Effector CD4-positive, alpha-beta T cell (primary cell): ENCODE results near the gene RAB44.

ENCODE experiments used
- DNase-seq: peaks from one replicate; pipeline ENCODE4 v3.0.0-alpha.2; 2020

Gene RAB44

DNA sequence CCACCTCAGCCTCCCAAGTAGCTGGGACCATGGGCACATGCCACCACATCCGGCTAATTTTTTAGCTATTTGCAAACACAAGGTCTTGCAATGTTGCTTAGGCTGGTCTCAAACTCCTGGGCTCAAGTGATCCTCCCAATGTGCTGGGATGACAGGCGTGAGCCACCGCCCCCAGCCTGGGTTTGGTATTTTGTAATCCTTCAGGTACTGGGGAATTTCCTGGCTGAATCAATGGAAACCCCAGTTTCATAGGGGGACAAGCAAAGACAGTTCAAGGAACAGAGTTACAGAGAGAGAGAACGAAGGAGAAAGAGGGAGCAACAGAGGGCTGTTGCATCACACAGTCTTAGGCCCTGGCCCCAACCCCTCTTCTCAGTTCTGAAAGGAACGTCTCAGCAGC, 35.7 kb downstream of the RAB44 start:
- no peak for DNase-seq

DNA sequence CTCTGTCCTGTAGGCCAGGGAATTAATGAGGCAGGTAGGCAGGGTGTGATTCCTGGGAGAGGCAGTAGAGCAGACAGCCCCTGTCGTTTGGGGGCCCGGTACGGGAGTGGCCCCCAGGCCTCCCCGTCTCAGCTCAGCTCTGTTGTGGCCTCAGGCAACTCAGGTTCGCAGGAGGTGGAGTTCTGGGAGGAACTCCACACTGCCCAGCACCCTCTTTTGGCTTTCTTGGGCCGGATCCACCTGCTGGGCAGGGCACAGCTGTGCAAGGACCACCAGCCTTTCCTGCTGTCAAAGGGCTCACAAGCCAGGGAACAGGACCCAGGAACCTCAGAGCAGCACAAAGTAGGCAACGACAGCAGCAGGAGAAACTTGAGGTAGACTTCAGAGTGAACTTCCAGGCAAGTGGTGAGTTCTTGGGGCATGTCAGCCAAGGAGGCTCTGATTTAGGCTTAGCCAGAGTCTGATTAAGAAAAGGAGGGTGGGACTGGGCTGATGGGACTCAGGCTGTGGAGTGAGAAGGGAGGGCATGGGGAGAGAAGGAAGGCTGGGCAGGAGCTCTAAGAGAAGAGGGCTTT, 36.9 kb downstream of the RAB44 start:
- DNase-seq = no peak

GRCh38 chr6:36735110-36736071, 37.8 kb downstream of the RAB44 start:
- no peak for DNase-seq

GRCh38 chr6:36737043-36737785, 39.6 kb downstream of the RAB44 start:
- DNase-seq = no peak

GRCh38 chr6:36738108-36738507, 40.5 kb downstream of the RAB44 start:
- DNase-seq = no peak

GRCh38 chr6:36739947-36740817, 42.6 kb downstream of the RAB44 start:
- DNase-seq = no peak

- no peak for DNase-seq
Measured at GRCh38 chr6:36740818-36741179, 43.2 kb downstream of the RAB44 start.

DNA sequence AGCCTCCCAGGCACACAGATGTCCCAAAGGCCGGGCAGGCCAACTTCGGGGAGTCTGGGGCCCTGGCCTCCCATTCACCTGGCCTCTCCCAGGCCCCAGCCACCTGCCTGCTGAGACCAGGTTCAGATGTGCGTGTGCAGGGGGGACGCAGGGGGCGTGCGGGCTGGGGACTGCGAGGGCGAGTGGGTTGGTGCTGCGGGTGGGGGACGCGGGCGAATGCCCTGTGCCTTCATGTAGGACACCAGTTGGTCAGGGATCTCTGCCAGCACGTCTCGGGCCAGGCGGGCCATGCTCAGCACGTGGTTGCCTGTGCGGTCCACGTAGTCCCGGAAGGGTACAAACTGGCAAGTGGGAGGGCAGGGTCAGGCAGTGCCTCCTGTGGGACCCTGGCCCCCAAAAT, 44.5 kb downstream of the RAB44 start:
- no peak for DNase-seq

DNA sequence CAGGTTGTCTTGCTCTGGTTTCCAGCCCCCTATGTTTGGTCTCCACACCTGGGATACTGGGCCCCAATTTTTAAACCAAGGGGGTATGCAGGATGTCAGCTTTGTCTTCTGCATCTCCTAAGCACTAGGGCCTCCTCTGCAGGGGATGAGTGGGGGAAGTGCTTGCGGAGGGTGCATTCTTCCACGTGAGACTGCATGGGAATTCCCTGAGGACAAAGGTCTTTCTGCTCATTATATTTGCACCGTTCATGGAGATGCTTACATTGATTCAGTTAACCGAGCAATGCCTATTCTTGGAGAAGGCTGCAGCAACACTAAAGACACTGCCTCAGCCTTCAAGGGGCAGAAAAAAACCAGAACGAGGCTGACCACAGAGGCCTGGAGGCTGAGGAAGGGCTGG, 45.4 kb downstream of the RAB44 start:
- no peak for DNase-seq

GRCh38 chr6:36743538-36744303, 46.1 kb downstream of the RAB44 start:
- no peak for DNase-seq

- DNase-seq = no peak
Measured at GRCh38 chr6:36744304-36744673, 46.7 kb downstream of the RAB44 start.

GRCh38 chr6:36745283-36745682, 47.7 kb downstream of the RAB44 start:
- DNase-seq = no peak

- no peak for DNase-seq
Measured at GRCh38 chr6:36745836-36746235, 48.2 kb downstream of the RAB44 start.

DNA sequence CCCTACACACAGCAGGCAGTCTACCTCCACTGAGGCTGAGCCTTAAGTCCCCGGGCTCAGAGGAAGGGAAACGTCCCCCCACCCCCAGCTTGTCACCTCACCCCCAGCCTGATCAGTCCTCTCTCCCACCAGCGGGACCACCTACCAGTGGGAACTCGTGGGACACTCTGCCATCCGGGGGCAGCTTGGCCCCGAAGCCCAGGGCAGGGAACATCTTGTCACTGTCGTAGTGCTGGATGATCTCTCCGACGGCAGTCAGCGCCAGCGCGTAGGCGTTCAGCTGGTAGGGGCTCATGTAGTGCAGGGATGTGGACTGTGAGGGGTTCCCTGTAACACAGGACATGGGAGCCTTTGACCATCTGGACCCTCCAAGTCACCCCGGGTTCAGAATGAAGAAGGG, 48.6 kb downstream of the RAB44 start:
- no peak for DNase-seq

GRCh38 chr6:36749829-36750489, 52.3 kb downstream of the RAB44 start:
- DNase-seq = no peak

DNA sequence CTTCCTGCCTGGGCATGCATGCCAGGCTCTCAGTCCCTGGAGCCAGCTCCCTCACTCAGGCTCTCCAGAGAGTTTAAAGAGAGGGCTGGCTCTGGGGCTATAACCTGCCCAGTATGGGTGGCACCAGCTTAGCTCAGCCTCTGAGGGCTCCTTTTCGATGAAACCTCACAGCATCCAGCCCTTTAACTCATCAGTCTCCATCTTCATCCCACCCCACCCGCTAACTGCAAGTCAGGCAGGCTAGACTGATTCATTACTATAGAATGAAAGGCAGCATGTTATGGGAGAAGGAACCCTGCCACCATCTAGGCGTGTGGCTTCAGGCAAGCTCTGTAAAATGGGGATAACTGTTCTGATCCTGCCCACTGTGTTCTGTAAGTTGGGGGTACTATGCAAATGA, 53.5 kb downstream of the RAB44 start:
- no peak for DNase-seq

- no peak for DNase-seq
Measured at GRCh38 chr6:36751833-36752186, 54.2 kb downstream of the RAB44 start.

DNA sequence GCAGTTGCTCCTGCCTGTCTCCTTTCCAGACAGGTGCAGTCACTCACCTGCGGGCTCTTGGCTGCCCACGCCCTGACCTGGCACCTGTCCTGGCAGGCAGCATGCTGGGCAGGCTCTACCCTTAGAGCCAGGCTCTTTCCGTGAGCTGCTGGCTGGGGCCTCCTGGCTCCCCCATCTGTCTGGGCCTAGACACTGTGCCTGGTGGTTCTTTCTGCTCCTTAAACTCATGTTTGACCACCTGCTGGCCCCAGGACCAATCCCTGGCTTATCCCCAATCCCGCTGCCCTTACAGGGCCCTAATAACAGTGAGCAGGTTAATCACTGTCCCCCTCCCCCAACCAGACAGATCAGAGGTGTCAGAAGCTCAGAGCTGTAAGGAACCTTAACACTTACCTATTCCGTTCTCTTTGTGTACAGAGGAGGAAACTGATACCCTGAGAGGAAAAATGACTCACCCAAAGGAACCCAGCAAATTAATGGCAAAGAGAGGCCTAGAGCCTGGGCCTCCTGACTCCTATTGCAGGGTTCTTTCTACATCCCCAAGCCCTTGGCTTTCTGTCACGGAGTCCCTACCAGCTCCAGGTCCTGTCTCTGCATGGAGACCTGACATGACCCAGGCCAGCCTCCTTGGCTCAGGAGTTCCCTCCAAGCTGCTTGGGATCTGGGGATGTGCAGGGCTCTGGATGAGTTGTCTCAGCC, 54.7 kb downstream of the RAB44 start:
- DNase-seq = no peak

DNA sequence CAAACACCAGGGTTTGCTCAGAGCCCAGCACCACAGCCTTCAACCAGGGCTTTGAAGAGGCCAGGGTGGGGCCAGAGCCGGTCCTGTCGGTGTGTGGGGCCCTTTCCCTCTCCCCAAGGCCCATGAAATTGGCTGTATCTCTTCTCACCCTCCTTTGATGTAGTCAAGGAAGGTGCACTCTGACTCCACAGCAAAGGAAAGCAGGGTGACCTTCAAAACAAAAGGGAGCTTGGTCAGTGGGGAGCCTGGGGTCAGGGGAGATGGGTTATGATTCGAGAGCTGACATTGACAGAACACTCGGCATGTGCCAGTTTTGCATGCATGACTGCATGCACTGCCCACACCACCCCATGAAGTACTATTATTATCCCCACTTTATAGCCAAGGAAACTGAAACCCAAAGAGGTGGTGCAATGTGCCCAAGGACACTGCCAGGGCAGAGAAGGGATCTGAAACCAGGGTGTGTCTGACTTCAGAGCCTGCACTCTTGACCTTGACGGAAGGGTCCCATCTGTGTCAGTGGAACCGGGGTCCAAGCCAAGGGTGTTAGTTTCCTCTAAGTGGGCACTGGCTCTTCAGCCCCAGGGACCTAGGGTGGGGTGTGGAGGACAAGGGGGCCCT, 55.4 kb downstream of the RAB44 start:
- DNase-seq = no peak

- no peak for DNase-seq
Measured at GRCh38 chr6:36753671-36754405, 56.2 kb downstream of the RAB44 start.
